IgD-negative memory B cell (primary cell): Measurements from ENCODE around the gene GPX7. TPM values are rescaled to one million over a fixed set of nuclear protein-coding genes. Genes with fewer than 3 reads are reported as not detected.
A peak's percentile ranks its signal among the peaks of the same experiment; 100 is the strongest.

ENCODE experiments used
- H3K27ac Mint-ChIP-seq, 3 donors: one replicate each; pipeline ENCODE4 v1.8.0; 2020 to 2022; ENCODE audit warnings: mild to moderate bottlenecking in 3 of 3, mixed read lengths in 3 of 3, moderate library complexity in 1 of 3
- H3K27me3 Mint-ChIP-seq: one replicate; pipeline ENCODE4 v1.8.0; 2021; ENCODE audit warnings: mixed read lengths
- H3K36me3 Mint-ChIP-seq: one replicate; pipeline ENCODE4 v1.8.0; 2020; ENCODE audit warnings: mild to moderate bottlenecking, mixed read lengths
- H3K4me1 Mint-ChIP-seq, 3 donors: one replicate each; pipeline ENCODE4 v1.8.0; 2020 to 2022; ENCODE audit warnings: mixed read lengths in 3 of 3, mild to moderate bottlenecking in 1 of 3
- H3K4me3 Mint-ChIP-seq, 4 donors: one replicate each; pipeline ENCODE4 v1.8.0; 2020 to 2022; ENCODE audit warnings: mild to moderate bottlenecking in 4 of 4, mixed read lengths in 4 of 4, moderate library complexity in 3 of 4
- H3K9me3 Mint-ChIP-seq, 3 donors: one replicate each; pipeline ENCODE4 v1.8.0; 2020 to 2021; ENCODE audit warnings: mixed read lengths in 3 of 3, mild to moderate bottlenecking in 1 of 3
- polyA plus RNA-seq: library from polyadenylated mRNA; unstranded; fragments of 300-500 nt; fragmentation: Illumina TruSeq; gene quantifications from one replicate; pipeline ENCODE4 v1.2.3, GENCODE V29; 2021

Gene GPX7
- polyA plus RNA-seq, 1 donor from 2014 or later: 28.3 TPM

GRCh38 chr1:52654063-52654462 lies 51.9 kb downstream of the GPX7 start:
- Mint-ChIP-seq H3K27ac (peak overlapping the region in 2 of 3 donors; percentile 50 to 90), H3K4me1 (peaks cover 4 to 26% (median 9%) of the 10 kb centered on the region in 3 donors), H3K4me3 (no peak overlapping the region), H3K27me3 (no peaks in the 10 kb centered on the region), H3K36me3 (peaks cover 13% of the 10 kb centered on the region), H3K9me3 (no peaks in the 10 kb centered on the region)

GRCh38 chr1:52657702-52658101 lies 55.5 kb downstream of the GPX7 start:
- Mint-ChIP-seq H3K9me3 (no peaks in the 10 kb centered on the region), H3K27ac (peak overlapping the region in 1 of 3 donors; percentile 67), H3K27me3 (no peaks in the 10 kb centered on the region), H3K4me1 (peaks cover 8 to 29% (median 11%) of the 10 kb centered on the region in 3 donors), H3K4me3 (no peak overlapping the region), H3K36me3 (peaks cover 10% of the 10 kb centered on the region)

Other genes starting within 250 kb of the GPX7 start
- 8.8 TPM for gene CC2D1B, start 236.2 kb upstream of the GPX7 start, polyA plus RNA-seq
- 0.15 TPM for gene ORC1, start 197.9 kb upstream of the GPX7 start, polyA plus RNA-seq
- gene PRPF38A, start 197.8 kb upstream of the GPX7 start, polyA plus RNA-seq: 35.6 TPM
- 46.3 TPM for gene TUT4, start 49.3 kb upstream of the GPX7 start, polyA plus RNA-seq
- gene SHISAL2A, start 30.8 kb downstream of the GPX7 start, polyA plus RNA-seq: 17.6 TPM
- gene COA7, start 96.0 kb downstream of the GPX7 start, polyA plus RNA-seq: 7.2 TPM
- 11.8 TPM for gene ZYG11B, start 124.1 kb downstream of the GPX7 start, polyA plus RNA-seq
- gene ZYG11A, start 240.4 kb downstream of the GPX7 start, polyA plus RNA-seq: 0.33 TPM